ENCODE measurements around the gene ZBTB16. TPM values are rescaled to one million over a fixed set of nuclear protein-coding genes. Genes with fewer than 3 reads are reported as not detected.

ZBTB16 gene
- polyA plus RNA-seq, 1 donor from 2014 or later: 0.45 TPM

DNA sequence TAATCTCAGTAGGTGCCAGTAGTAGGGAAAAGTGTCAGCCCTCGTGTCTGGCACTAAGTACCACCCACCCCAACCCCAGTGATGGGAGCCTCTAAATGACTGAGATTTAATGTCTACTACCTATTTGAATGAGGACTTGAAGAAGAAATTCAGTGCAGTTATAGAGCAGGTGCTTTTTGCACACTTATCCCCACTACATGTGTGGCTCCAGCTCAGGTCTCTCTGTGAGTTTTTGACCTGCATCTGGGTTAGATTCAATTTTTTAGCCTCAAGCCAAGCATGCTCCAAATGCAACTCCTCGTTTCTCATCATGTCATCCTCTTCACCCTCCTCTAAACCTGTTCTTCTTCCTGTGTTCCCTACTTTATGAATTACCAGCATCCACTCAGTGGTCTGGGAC, 211.8 kb downstream of the ZBTB16 start:
- Histone ChIP-seq H3K36me3 (ENCODE audit: insufficient read depth, low read length) (no peaks in the 10 kb centered on the region), H3K9ac (ENCODE audit: low read length) (no peak overlapping the region), H3K9me3 (ENCODE audit: low read length) (no peaks in the 10 kb centered on the region), H3K27ac (ENCODE audit: low read length) (no peak overlapping the region), H3K4me3 (ENCODE audit: low read length) (no peak overlapping the region), H3K27me3 (ENCODE audit: insufficient read depth, low read depth, low read length) (no peaks in the 10 kb centered on the region), H3K79me2 (replicated peaks; ENCODE audit: insufficient read depth, low read length) (no peaks in the 10 kb centered on the region), H2AFZ (ENCODE audit: low read depth, low read length) (no peak overlapping the region), H4K20me1 (ENCODE audit: insufficient read depth) (no peaks in the 10 kb centered on the region), H3K4me2 (ENCODE audit: low read length) (no peak overlapping the region), H3K9me2 (ENCODE audit: insufficient read depth, low read length) (no peaks in the 10 kb centered on the region), H3F3A (ENCODE audit: insufficient read depth, low read length, poor library complexity, severe bottlenecking) (no peaks in the 10 kb centered on the region)
- TF ChIP-seq POLR2AphosphoS5 (IDR thresholded peaks at IDR 0.05): no peak
- no peak for TF ChIP-seq SMC3 (conservative IDR thresholded peaks at IDR 0.05; ENCODE audit: poor library complexity)
- TF ChIP-seq, protein P1, sequence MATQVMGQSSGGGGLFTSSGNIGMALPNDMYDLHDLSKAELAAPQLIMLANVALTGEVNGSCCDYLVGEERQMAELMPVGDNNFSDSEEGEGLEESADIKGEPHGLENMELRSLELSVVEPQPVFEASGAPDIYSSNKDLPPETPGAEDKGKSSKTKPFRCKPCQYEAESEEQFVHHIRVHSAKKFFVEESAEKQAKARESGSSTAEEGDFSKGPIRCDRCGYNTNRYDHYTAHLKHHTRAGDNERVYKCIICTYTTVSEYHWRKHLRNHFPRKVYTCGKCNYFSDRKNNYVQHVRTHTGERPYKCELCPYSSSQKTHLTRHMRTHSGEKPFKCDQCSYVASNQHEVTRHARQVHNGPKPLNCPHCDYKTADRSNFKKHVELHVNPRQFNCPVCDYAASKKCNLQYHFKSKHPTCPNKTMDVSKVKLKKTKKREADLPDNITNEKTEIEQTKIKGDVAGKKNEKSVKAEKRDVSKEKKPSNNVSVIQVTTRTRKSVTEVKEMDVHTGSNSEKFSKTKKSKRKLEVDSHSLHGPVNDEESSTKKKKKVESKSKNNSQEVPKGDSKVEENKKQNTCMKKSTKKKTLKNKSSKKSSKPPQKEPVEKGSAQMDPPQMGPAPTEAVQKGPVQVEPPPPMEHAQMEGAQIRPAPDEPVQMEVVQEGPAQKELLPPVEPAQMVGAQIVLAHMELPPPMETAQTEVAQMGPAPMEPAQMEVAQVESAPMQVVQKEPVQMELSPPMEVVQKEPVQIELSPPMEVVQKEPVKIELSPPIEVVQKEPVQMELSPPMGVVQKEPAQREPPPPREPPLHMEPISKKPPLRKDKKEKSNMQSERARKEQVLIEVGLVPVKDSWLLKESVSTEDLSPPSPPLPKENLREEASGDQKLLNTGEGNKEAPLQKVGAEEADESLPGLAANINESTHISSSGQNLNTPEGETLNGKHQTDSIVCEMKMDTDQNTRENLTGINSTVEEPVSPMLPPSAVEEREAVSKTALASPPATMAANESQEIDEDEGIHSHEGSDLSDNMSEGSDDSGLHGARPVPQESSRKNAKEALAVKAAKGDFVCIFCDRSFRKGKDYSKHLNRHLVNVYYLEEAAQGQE (IDR thresholded peaks at IDR 0.05; ENCODE audit: borderline replicate concordance): no peak
- no peak for TF ChIP-seq RAD21 (conservative IDR thresholded peaks at IDR 0.05)
- TF ChIP-seq, protein P2, sequence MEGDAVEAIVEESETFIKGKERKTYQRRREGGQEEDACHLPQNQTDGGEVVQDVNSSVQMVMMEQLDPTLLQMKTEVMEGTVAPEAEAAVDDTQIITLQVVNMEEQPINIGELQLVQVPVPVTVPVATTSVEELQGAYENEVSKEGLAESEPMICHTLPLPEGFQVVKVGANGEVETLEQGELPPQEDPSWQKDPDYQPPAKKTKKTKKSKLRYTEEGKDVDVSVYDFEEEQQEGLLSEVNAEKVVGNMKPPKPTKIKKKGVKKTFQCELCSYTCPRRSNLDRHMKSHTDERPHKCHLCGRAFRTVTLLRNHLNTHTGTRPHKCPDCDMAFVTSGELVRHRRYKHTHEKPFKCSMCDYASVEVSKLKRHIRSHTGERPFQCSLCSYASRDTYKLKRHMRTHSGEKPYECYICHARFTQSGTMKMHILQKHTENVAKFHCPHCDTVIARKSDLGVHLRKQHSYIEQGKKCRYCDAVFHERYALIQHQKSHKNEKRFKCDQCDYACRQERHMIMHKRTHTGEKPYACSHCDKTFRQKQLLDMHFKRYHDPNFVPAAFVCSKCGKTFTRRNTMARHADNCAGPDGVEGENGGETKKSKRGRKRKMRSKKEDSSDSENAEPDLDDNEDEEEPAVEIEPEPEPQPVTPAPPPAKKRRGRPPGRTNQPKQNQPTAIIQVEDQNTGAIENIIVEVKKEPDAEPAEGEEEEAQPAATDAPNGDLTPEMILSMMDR (IDR thresholded peaks at IDR 0.05; ENCODE audit: poor library complexity, severe bottlenecking): no peak
- no peak for TF ChIP-seq EZH2 (IDR thresholded peaks at IDR 0.05; ENCODE audit: borderline replicate concordance, insufficient read depth, low read length, poor library complexity, severe bottlenecking)
- no peak for TF ChIP-seq EP300 (conservative IDR thresholded peaks at IDR 0.05; ENCODE audit: poor library complexity, severe bottlenecking)
- TF ChIP-seq TAF1 (IDR thresholded peaks at IDR 0.05; ENCODE audit: low read depth): no peak
- no peak for TF ChIP-seq MXI1 (conservative IDR thresholded peaks at IDR 0.05; ENCODE audit: poor library complexity, severe bottlenecking)

DNA sequence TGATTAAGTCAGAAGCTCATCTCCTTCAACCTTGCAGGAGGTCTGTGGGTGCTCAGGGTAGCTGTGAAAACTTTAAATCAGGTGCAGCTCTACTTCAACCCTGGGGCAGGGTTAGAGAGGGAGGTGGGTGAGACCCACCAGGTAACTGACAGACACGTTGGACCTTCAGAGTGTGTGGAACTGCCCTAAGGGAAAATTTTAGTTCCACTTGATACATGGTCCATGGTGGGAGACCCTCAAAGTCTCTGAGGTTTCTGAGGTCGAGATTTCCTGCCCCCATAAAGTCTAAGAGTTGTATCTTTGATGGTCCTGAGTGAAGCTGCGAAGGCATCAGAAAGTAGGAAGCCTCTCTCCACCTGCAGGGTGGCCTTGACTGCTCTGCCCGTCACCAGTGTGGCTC, 212.8 kb downstream of the ZBTB16 start:
- no peaks in the 10 kb centered on the region for H3K9me2 ChIP-seq (ENCODE audit: insufficient read depth, low read length)

More for the DNA sequence above, 212.8 kb downstream of the ZBTB16 start:
- Histone ChIP-seq H3K79me2 (replicated peaks; ENCODE audit: insufficient read depth, low read length) (no peaks in the 10 kb centered on the region), H3K27me3 (ENCODE audit: insufficient read depth, low read depth, low read length) (no peaks in the 10 kb centered on the region), H3K36me3 (ENCODE audit: insufficient read depth, low read length) (no peaks in the 10 kb centered on the region), H3K4me3 (ENCODE audit: low read length) (no peak overlapping the region), H3F3A (ENCODE audit: insufficient read depth, low read length, poor library complexity, severe bottlenecking) (no peaks in the 10 kb centered on the region), H3K4me2 (ENCODE audit: low read length) (no peak overlapping the region), H3K9ac (ENCODE audit: low read length) (no peak overlapping the region), H2AFZ (ENCODE audit: low read depth, low read length) (no peak overlapping the region), H3K9me3 (ENCODE audit: low read length) (no peaks in the 10 kb centered on the region), H3K27ac (ENCODE audit: low read length) (no peak overlapping the region), H4K20me1 (ENCODE audit: insufficient read depth) (no peaks in the 10 kb centered on the region)
- TF ChIP-seq, protein P2 (IDR thresholded peaks at IDR 0.05; ENCODE audit: poor library complexity, severe bottlenecking): no peak
- no peak for TF ChIP-seq RAD21 (conservative IDR thresholded peaks at IDR 0.05)
- no peak for TF ChIP-seq TAF1 (IDR thresholded peaks at IDR 0.05; ENCODE audit: low read depth)
- no peak for TF ChIP-seq EP300 (conservative IDR thresholded peaks at IDR 0.05; ENCODE audit: poor library complexity, severe bottlenecking)
- no peak for TF ChIP-seq POLR2AphosphoS5 (IDR thresholded peaks at IDR 0.05)
- TF ChIP-seq EZH2 (IDR thresholded peaks at IDR 0.05; ENCODE audit: borderline replicate concordance, insufficient read depth, low read length, poor library complexity, severe bottlenecking): no peak
- TF ChIP-seq, protein P1 (IDR thresholded peaks at IDR 0.05; ENCODE audit: borderline replicate concordance): no peak
- TF ChIP-seq MXI1 (conservative IDR thresholded peaks at IDR 0.05; ENCODE audit: poor library complexity, severe bottlenecking): no peak
- no peak for TF ChIP-seq SMC3 (conservative IDR thresholded peaks at IDR 0.05; ENCODE audit: poor library complexity)
